OCI-LY7 (cell line): ENCODE measurements around the gene ARHGAP40. TPM values are rescaled to one million over a fixed set of nuclear protein-coding genes. Genes with fewer than 3 reads are reported as not detected.

ENCODE experiments used
- BruUV-seq: library from RNA; stranded (reverse); fragments of 400-500 nt; replicated peaks from 2 replicates; lab custom pipeline; 2021; lab: Mats Ljungman, UMichigan
- CTCF ChIA-PET: fragments of 300-600 bp; sonication (Branson Sonifier 250); formaldehyde crosslinking; loops from one replicate; lab custom pipeline; 2022; ENCODE audit warnings: antibody characterized with exemption; ENCODE audit not compliant: unreplicated experiment; lab: Charles Lee
- POLR2A ChIA-PET: fragments of 300-600 bp; sonication (Branson Sonifier 250); formaldehyde crosslinking; loops from one replicate; lab custom pipeline; 2022; ENCODE audit warnings: antibody characterized with exemption; lab: Charles Lee
- DNase-seq: peaks from one replicate; pipeline ENCODE4 v3.0.0-alpha.2; 2015; ENCODE audit warnings: low spot score
- H2AFZ ChIP-seq: fragments of 200-600 bp; sonication (generic), shearing (Covaris generic); 2 replicates; pipeline ENCODE4 v1.6.1; 2014; ENCODE audit warnings: mild to moderate bottlenecking, antibody characterized with exemption, low read length, moderate library complexity
- H3K27ac ChIP-seq: fragments of 200-600 bp; sonication (generic); 2 replicates; pipeline ENCODE4 v1.5.1; 2014; ENCODE audit warnings: mixed run types, low read depth, mild to moderate bottlenecking, moderate library complexity, low read length, inconsistent platforms; ENCODE audit not compliant: poor library complexity, severe bottlenecking
- H3K36me3 ChIP-seq: fragments of 200-600 bp; sonication (generic); 2 replicates; pipeline ENCODE4 v1.6.1; 2014; ENCODE audit warnings: mild to moderate bottlenecking, antibody characterized with exemption, low read length, moderate library complexity, mixed read lengths; ENCODE audit not compliant: insufficient read depth
- H3K4me1 ChIP-seq: fragments of 200-600 bp; sonication (generic); 2 replicates; pipeline ENCODE4 v1.5.1; 2014; ENCODE audit warnings: mild to moderate bottlenecking, low read length; ENCODE audit not compliant: insufficient read depth, poor library complexity, severe bottlenecking
- H3K4me2 ChIP-seq: fragments of 200-600 bp; sonication (generic); 2 replicates; pipeline ENCODE4 v1.6.1; 2014; ENCODE audit warnings: mild to moderate bottlenecking, low read length
- H3K4me3 ChIP-seq: fragments of 200-600 bp; sonication (generic); 2 replicates; pipeline ENCODE4 v1.5.1; 2014; ENCODE audit warnings: mild to moderate bottlenecking, low read depth, low read length; ENCODE audit not compliant: poor library complexity, severe bottlenecking
- H3K79me2 ChIP-seq: fragments of 200-600 bp; sonication (generic); 2 replicates; pipeline ENCODE4 v1.6.1; 2016; ENCODE audit warnings: low read depth, mild to moderate bottlenecking, low read length, moderate library complexity, mixed read lengths; ENCODE audit not compliant: insufficient read depth
- H3K9me2 ChIP-seq: fragments of 200-600 bp; sonication (generic); 2 replicates; pipeline ENCODE4 v1.6.1; 2016; ENCODE audit warnings: mild to moderate bottlenecking, low read length, mixed read lengths; ENCODE audit not compliant: insufficient read depth
- H3K9me3 ChIP-seq: fragments of 200-600 bp; sonication (generic); 2 replicates; pipeline ENCODE4 v1.6.1; 2014; ENCODE audit warnings: mild to moderate bottlenecking, mixed run types, low read length, mixed read lengths
- H4K20me1 ChIP-seq: fragments of 200-600 bp; sonication (generic); 2 replicates; pipeline ENCODE4 v1.6.1; 2014; ENCODE audit warnings: mild to moderate bottlenecking, antibody characterized with exemption, low read length, moderate library complexity, mixed read lengths; ENCODE audit not compliant: insufficient read depth
- CTCF ChIP-seq: fragments of 200-600 bp; sonication (generic); conservative IDR thresholded peaks from 2 replicates; pipeline ENCODE4 v1.5.1; 2014; ENCODE audit warnings: mild to moderate bottlenecking, antibody characterized with exemption, low read length, moderate library complexity, mixed read lengths
- EZH2phosphoT487 ChIP-seq: fragments of 200-600 bp; sonication (generic); IDR thresholded peaks from 2 replicates; pipeline ENCODE4 v1.6.1; 2018; ENCODE audit warnings: low read depth, borderline replicate concordance, mild to moderate bottlenecking, mixed run types, antibody characterized with exemption, low read length, moderate library complexity, mixed read lengths
- intact Hi-C: fragments of 100-400 bp; cut with micrococcal nuclease; formaldehyde crosslinking; loops from one replicate; pipeline ENCODE4 v1.10.0; 2022; ENCODE audit not compliant: unreplicated experiment
- total RNA-seq, 2 experiments: library from RNA; depleted of rRNA in 1 of 2; stranded (reverse); fragments of >200 nt in 1 of 2; shearing (Covaris generic) in 1 of 2; gene quantifications; 2 replicates each; pipeline ENCODE4 v1.2.3, GENCODE V29; 2014 to 2022

The ARHGAP40 gene
- total RNA-seq, 2 experiments from 2014 or later: not detected

GRCh38 chr20:38604873-38605303 lies 3.3 kb downstream of the ARHGAP40 start:
- no peaks in the 10 kb centered on the region for H3K79me2 ChIP-seq
- ChIA-PET POLR2A (no interaction called here), CTCF (no interaction called here)
- no peaks in the 10 kb centered on the region for H3K9me2 ChIP-seq
- H3K4me3 ChIP-seq: no peak overlapping the region
- no peak for DNase-seq
- no peaks in the 10 kb centered on the region for H3K9me3 ChIP-seq
- H3K4me1 ChIP-seq: peaks cover 5% of the 10 kb centered on the region
- BruUV-seq: no TSS peak
- H3K27ac ChIP-seq: no peak overlapping the region
- H4K20me1 ChIP-seq: no peaks in the 10 kb centered on the region
- intact Hi-C loops: no loop called here
- TF ChIP-seq CTCF (no peak), EZH2phosphoT487 (no peak)
- H3K4me2 ChIP-seq: no peak overlapping the region
- no peaks in the 10 kb centered on the region for H3K36me3 ChIP-seq
- H2AFZ ChIP-seq: no peak overlapping the region

- Histone ChIP-seq H3K4me2 (no peak overlapping the region), H4K20me1 (no peaks in the 10 kb centered on the region), H3K4me1 (peaks cover 5% of the 10 kb centered on the region), H3K9me3 (no peaks in the 10 kb centered on the region), H2AFZ (no peak overlapping the region), H3K79me2 (no peaks in the 10 kb centered on the region), H3K9me2 (no peaks in the 10 kb centered on the region), H3K36me3 (no peaks in the 10 kb centered on the region), H3K4me3 (no peak overlapping the region), H3K27ac (no peak overlapping the region)
- ChIA-PET POLR2A (interaction anchor here (0.6 kb wide), 1 partner anchor 1440 kb away, joined by 4 read pairs; no protein-coding TSS in a partner anchor), CTCF (no interaction called here)
- BruUV-seq: no TSS peak
- intact Hi-C loops: no loop called here
- TF ChIP-seq CTCF (no peak), EZH2phosphoT487 (no peak)
- DNase-seq: no peak
Measured at GRCh38 chr20:38607351-38607750, 5.7 kb downstream of the ARHGAP40 start.

- Histone ChIP-seq H3K9me2 (no peaks in the 10 kb centered on the region), H3K79me2 (no peaks in the 10 kb centered on the region), H3K4me1 (peaks cover 5% of the 10 kb centered on the region), H3K4me3 (no peak overlapping the region), H4K20me1 (no peaks in the 10 kb centered on the region), H3K36me3 (no peaks in the 10 kb centered on the region), H3K4me2 (no peak overlapping the region), H3K9me3 (no peaks in the 10 kb centered on the region), H3K27ac (no peak overlapping the region), H2AFZ (no peak overlapping the region)
- CTCF ChIA-PET: no interaction called here
- BruUV-seq: no TSS peak
- TF ChIP-seq CTCF (no peak), EZH2phosphoT487 (no peak)
- no peak for DNase-seq
- intact Hi-C loops: no loop called here
- POLR2A ChIA-PET: interaction anchor here (0.6 kb wide), 1 partner anchor 1439 kb away, joined by 4 read pairs; no protein-coding TSS in a partner anchor
Measured at GRCh38 chr20:38608188-38608587, 6.6 kb downstream of the ARHGAP40 start.
